Choroid plexus epithelial cell (primary cell): ENCODE data around the gene F3.

ENCODE experiments used
- DNase-seq: peaks from one replicate; pipeline ENCODE4 v3.0.0-alpha.2; 2010; ENCODE audit warnings: low read depth
- H3K4me3 ChIP-seq: 2 replicates; pipeline ENCODE4 v1.5.1; 2011; ENCODE audit warnings: low read depth, mild to moderate bottlenecking, control low read depth, low read length, moderate library complexity
- CTCF ChIP-seq: conservative IDR thresholded peaks from 2 replicates; pipeline ENCODE4 v1.5.1; 2011; ENCODE audit warnings: low read depth, mild to moderate bottlenecking, control low read depth, inconsistent platforms, low read length, moderate library complexity

The F3 gene

GRCh38 chr1:94559921-94560320 is 18.4 kb upstream of the F3 start:
- TF ChIP-seq CTCF: no peak
- DNase-seq: no peak
- no peak overlapping the region for H3K4me3 ChIP-seq

GRCh38 chr1:94555091-94555490 is 13.5 kb upstream of the F3 start:
- no peak for DNase-seq
- TF ChIP-seq CTCF: no peak
- H3K4me3 ChIP-seq: no peak overlapping the region

GRCh38 chr1:94554580-94554979 is 13.0 kb upstream of the F3 start:
- no peak for DNase-seq
- H3K4me3 ChIP-seq: no peak overlapping the region
- peak; percentile 7 for TF ChIP-seq CTCF

- no peak overlapping the region for H3K4me3 ChIP-seq
- peak; percentile 18 for DNase-seq
- no peak for TF ChIP-seq CTCF
Measured at GRCh38 chr1:94553931-94554330, 12.4 kb upstream of the F3 start.

GRCh38 chr1:94553323-94553730 is 11.8 kb upstream of the F3 start:
- peak; percentile 86 for DNase-seq
- no peak overlapping the region for H3K4me3 ChIP-seq
- TF ChIP-seq CTCF: no peak

GRCh38 chr1:94552071-94552586 is 10.6 kb upstream of the F3 start:
- no peak overlapping the region for H3K4me3 ChIP-seq
- no peak for TF ChIP-seq CTCF
- peak; percentile 86 for DNase-seq

- no peak for TF ChIP-seq CTCF
- no peak overlapping the region for H3K4me3 ChIP-seq
- DNase-seq: peak; percentile 25
Measured at GRCh38 chr1:94551449-94551848, 9.9 kb upstream of the F3 start.
